GM19397 (cell line): Measurements from ENCODE around the gene TBC1D16.
"Not testable (repeated sequence)": the region's sequence is repeated elsewhere in the genome, so short reads cannot be mapped to it uniquely, and the experiment has no call there.

Experiments used
- ATAC-seq: cut with Tn5 transposase; IDR thresholded peaks from one replicate; pipeline ENCODE4 v1.9.1; 2021; ENCODE audit warnings: mild to moderate bottlenecking, moderate library complexity; ENCODE audit not compliant: unreplicated experiment

TBC1D16 gene

DNA sequence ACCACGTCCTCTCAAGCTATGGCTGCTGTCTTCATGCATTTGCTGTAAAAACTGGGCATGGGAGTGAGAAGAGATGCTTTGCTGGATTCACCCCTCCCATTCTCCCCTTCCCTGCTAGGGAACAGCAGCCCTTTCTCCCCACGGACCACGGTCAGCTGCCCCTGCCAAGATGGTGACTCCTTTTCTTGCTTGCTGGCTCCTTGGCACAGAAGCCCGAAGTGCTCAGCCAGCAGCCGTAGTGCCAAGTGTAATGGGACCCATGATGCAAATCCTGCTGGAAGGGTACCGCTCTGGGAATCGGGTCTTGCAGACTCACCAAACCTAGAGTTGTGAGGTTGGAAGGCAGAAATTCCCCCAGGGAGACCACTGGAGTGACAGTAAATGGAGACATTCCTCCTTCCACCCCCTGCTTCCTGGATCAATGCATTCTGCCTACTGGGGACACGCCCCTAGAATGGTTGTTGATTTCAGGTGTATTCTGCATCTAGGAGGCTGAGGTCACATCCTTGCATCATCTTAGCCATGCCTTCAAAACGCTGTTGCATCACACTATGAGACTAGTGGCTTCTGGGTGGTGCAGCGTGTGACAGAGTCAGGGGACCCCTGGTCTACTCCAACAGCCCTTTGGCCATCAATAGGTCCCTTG lies 133.4 kb downstream of the TBC1D16 start:
- ATAC-seq: no peak

DNA sequence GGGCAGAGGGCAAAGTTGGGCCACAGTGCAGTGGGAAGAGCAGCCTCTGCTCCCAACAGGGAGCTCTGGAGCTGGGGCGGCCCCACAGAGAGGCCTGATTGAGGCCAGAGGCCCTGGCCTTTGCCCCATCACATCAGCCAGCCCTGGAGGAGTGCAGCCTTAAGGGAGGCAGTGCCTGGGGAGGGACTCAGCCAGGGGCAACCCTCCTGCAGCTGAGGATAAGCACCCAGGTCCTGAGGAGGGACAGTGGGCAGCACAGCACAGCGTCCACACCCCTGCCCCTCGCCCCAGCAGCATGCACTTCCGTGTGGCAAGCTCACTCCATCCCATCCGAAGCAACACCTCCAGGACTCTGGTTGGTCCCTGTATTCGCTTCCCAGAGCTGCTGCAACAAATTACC lies 134.5 kb downstream of the TBC1D16 start:
- no peak for ATAC-seq

DNA sequence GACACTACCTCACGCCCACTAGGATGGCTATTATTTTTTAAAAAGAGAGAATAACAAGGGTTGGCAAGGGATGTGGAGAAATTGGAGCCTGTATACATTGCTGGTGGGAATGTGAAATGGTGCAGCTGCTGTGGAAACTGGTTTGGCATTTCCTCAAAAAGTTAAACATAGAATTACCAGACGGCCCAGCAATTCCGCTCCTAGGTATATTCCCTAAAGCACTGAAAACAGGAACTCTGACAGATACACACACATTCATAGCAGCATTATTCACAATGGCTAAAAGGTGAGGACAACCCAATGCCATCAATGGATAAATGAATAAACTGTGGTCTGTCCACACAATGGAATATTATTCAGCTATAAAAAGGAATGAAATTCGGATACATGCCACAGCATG lies 136.1 kb downstream of the TBC1D16 start:
- ATAC-seq: no peak

DNA sequence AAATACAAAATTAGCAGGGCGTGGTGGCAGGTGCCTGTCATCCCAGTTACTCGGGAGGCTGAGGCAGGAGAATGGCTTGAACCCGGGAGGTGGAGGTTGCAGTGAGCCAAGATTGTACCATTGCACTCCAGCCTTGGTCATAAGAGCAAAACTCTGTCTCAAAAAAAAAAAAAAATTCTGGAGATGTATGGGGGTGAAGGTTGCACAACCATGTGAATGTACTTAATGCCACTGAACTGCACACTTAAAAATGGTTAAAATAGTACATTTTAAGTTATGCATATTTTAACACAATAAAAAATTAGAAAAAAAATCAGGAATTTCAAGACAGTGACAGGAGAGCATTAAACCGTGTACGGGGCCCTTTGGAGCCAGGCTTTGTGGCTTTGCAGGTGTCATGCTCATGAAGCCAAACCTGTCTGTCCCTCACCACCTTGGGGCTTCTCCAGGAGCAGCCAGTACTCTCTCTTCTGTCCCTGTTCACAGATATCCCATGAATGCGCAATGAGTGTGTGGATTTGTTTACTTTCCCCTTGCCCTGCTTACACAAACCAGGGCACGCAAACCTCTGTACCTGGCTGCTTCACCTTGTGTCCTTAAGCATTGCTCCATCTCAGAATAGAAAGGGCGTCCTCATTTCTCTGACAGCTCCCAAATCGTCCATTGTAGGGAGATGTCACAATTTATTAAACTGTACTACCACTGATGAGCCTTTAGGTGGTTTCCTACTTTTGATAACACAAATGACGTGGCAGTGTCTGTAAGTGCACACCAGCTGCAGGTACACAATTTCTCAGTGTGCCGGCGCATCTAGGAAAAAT lies 138.2 kb downstream of the TBC1D16 start:
- ATAC-seq: no peak

DNA sequence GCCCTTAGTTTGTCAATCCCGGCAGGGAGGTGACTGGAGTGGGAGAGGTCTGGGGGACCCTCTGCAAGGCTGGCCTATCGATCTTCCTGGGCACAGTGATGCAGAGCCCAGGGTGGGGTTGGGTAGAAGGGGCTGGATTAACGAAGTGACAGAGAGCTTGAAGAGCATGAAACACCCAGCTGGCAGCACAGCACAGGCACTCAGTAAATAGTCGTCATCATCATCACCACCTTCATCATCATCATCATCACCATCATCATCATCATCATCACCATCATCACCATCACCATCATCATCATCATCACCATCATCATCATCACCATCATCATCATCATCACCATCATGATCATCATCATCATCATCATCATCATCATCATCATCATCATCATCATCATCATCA lies 142.2 kb downstream of the TBC1D16 start:
- ATAC-seq: not testable (repeated sequence)

DNA sequence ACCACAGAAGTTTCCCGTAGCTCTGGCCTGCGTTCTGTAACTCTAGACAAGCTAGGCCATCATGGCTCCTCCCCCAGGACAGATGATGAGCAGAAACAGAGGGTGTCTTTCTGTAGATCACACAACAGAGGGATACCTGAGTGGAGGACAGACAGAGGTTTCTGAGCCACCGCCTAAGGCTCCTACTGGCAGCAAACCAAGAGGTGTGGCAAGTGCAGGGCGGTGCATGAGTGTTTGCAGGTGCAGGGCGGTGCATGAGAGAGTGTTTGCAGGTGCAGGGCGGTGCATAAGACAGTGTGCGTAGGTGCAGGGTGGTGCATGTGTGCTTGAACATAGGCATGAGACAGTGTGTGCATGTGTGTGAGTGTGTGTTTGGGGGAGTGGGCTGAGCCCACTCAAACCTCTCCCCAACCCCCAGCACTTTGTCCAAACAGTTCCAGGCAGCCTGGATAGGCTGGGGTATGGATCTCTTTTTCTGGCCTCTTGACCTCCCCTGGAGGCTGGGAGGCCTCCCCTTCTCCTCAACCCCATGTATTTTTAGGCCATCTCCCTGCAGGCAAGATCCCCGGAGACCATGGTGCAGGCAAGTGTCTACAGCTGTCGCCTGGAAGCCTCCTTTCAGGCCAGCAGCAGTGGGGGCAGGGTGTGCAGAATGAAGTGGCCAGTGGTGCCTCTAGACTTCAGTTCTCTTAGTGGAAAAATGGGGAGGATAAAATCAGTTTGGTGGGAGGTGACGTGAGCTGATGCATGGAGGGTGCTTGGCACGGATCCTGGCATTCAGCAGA lies 143.0 kb downstream of the TBC1D16 start:
- no peak for ATAC-seq

DNA sequence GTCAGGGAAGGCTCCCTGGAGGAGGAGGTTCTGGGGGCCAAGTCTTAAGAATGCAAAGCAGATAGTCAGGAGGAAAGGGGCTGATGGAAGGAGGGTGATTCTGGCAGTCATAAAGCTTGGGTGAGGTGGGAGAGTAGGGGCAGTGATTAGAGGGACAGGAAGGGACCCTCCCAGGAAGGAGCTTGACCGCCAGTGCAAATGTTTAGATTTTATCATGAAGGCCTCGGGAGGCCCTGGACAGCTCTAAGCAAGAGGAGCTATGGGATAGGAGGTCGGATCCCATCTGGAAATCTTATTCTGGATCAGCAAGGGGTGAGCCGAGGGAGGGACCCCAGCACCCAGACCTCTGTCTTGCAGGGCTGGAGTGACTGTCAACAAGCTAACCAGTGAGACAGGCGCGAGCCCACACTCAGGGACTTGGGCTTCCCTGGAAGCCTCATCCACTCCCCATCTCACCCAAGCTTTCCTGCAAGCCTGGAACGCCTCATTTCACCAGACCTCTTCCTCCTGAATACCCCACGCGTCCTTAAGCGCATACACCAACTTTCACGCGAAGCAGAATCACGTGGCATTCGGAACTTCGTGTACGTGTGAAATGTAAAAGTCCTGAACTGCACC lies 144.4 kb downstream of the TBC1D16 start:
- ATAC-seq: no peak

DNA sequence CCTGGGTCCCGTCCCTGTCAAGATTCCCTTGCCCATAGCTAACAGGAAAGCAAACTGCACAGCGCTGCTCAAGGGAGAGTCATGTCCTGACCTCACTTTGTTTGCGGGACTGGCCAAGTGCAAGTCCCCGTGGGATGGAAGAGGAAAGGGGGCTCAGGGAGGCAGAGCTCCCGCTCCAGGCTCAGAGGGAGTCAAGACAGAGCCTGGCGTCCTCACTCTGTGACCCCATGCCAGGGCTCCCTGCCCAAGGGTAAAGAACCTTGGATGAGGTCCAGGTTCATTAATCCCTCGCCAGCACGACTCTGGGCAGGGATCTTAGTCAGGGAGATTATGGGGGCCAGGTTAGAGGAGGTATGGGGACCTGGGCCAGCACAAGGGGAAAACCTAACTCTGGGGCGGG lies 145.0 kb downstream of the TBC1D16 start:
- ATAC-seq: no peak

DNA sequence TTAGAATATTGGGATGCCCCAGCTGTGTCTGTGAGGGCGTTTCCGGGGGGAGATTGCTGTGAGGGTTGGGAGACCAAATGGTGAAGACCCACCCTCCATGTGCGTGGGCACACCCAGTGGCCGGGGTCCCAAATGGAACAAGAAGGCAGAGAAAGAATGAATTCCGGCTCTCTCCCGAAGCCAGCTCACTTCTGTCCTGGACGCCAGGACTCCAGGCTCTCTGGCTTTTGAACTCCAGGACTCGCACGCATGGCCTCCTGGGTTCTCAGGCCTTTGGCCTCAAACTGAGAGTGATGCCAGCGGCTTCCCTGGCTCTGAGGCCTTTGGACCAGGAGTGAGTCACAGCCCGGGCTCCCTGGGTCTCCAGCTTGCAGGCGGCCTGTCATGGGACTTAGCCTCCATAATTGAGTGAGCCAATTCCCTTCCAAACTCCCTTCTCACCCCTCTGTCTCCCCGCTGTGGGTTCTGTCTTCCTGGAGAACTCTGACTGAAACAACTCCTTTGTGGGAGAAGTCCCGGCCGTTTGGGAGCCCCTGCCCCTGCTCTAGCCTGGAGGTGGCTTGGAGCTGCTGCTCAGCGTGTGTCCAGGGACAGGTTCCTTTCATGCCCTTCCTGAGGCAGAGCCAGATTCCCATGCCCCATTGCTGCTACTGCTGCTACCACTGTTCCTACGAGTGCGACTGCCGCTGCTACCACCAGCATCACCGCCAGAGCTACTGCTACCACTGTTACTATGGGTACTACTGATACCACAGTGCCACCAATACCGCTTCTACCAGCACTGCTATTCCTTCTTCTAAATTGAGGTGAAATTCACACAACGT lies 146.6 kb downstream of the TBC1D16 start:
- ATAC-seq: no peak

DNA sequence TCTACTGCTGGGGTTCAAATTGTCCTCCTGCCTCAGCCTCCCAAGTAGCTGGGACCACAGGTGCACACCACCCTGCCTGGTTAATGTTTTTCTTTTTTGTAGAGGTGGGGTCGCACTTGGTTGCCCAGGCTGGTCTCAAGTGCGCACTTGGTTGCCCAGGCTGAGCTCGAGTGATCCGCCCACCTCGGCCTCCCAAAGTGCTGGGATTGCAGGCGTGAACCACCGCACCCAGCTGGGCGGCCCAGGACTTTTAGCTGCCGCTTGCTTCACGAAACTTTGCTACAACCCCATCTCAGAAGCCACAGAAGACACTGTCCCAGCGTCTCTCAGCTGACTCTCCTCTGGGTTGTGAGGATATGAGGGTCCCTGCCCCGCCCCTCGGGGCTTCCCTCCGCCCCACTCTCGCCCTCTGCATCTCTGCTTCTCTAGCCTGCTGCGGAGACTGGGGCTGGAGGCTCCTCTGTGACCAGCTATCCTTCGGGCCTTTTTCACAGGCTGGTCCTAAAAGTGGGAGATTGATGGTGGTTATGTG lies 147.6 kb downstream of the TBC1D16 start:
- ATAC-seq: no peak

DNA sequence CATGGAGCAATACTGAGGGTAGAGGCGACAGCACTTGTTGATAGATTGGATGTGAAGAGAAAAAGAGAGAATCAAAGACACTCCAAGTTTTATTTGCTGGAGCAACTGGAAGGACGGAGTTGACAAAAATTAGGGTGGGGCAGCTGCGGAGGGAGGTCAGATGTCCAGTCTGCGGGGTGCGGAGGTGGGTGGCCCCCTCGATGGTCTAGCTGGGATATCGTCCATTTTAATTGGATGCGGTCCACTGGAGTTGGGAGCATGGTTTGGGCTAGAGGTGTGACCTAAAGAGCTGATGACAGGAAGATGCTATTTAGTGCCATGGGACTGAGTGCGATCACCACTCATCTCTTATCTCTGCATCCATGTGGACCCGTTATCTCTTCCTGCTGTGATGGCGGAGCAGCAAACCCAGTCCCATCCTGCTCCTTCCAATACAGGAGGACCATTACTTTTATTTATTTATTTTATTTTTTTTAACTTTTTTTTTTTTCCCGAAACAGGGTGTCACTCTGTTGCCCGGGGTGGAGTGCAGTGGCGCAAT lies 148.2 kb downstream of the TBC1D16 start:
- ATAC-seq: no peak

DNA sequence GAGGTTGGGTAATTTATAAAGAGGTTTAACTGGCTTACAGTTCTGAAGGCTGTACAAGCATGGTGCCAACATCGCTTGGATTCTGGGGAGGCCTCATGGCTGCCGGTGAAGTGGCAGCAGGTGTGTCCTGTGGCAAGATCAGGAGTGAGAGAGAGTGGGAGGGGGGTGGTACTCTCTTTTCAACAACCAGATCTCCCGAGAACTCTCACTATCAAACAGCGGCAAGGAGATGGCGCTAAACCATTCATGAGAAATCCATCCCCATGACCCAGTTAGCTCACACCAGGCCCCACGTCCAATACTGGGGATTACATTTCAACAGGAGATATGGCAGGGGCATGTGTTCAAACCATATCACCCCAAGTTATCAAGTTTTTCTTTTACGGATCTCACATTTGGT lies 152.5 kb downstream of the TBC1D16 start:
- ATAC-seq: no peak
